HepG2 (cell line): ENCODE results near the gene STIP1. TPM values are rescaled to one million over a fixed set of nuclear protein-coding genes. Genes with fewer than 3 reads are reported as not detected.

ENCODE experiments used
- ATF4 ChIP-seq, 2 experiments: fragments of 450-650 bp in 1 of 2; sonication (generic) in 1 of 2; formaldehyde crosslinking; IDR thresholded peaks; 2 replicates each; pipeline versions ENCODE4 v1.5.0 to v1.8.0; 2020 to 2022; ENCODE audit warnings: mild to moderate bottlenecking in 1 of 2, missing genetic modification reagents in 1 of 2
- BRD4 ChIP-seq: sonication (generic); formaldehyde crosslinking; IDR thresholded peaks from 2 replicates; pipeline ENCODE4 v1.4.0; 2020; ENCODE audit warnings: missing genetic modification reagents
- E2F2 ChIP-seq: sonication (generic); formaldehyde crosslinking; IDR thresholded peaks from 2 replicates; pipeline ENCODE4 v1.4.0; 2020; ENCODE audit warnings: missing genetic modification reagents, borderline replicate concordance
- ETV5 ChIP-seq: IDR thresholded peaks from 2 replicates; pipeline ENCODE4 v1.6.1; 2018; ENCODE audit warnings: missing biosample characterization, missing genetic modification reagents, inconsistent platforms, borderline replicate concordance
- HDAC2 ChIP-seq: sonication (generic); formaldehyde crosslinking; IDR thresholded peaks from 2 replicates; pipeline ENCODE4 v1.4.0; 2020; ENCODE audit warnings: missing genetic modification reagents
- HNRNPLL ChIP-seq: fragments of 200-400 bp; formaldehyde crosslinking; IDR thresholded peaks from 2 replicates; pipeline ENCODE4 v1.6.1; 2017; ENCODE audit warnings: mild to moderate bottlenecking, low read depth, low read length; ENCODE audit not compliant: poor library complexity, severe bottlenecking
- NFE2L2 ChIP-seq: fragments of 150-350 bp; IDR thresholded peaks from 2 replicates; pipeline ENCODE4 v1.6.1; 2014; ENCODE audit warnings: low read length
- PRDM4 ChIP-seq: sonication (generic); formaldehyde crosslinking; IDR thresholded peaks from 2 replicates; pipeline ENCODE4 v1.9.0; 2021; ENCODE audit warnings: missing genetic modification reagents, borderline replicate concordance
- SNAPC4 ChIP-seq: sonication (generic); formaldehyde crosslinking; IDR thresholded peaks from 2 replicates; pipeline ENCODE4 v1.4.0; 2020; ENCODE audit warnings: mild to moderate bottlenecking, missing genetic modification reagents
- TGIF2 ChIP-seq: IDR thresholded peaks from 2 replicates; pipeline ENCODE4 v1.6.1; 2016; ENCODE audit warnings: control low read depth, missing compliant biosample characterization
- TMF1 ChIP-seq: sonication (generic); formaldehyde crosslinking; IDR thresholded peaks from 2 replicates; pipeline ENCODE4 v1.8.1; 2022; ENCODE audit warnings: low read depth, missing genetic modification reagents
- TRIM24 ChIP-seq: sonication (generic); formaldehyde crosslinking; IDR thresholded peaks from 2 replicates; pipeline ENCODE4 v1.8.0; 2022; ENCODE audit warnings: mild to moderate bottlenecking, missing genetic modification reagents
- ZBTB44 ChIP-seq: sonication (generic); formaldehyde crosslinking; IDR thresholded peaks from 2 replicates; pipeline ENCODE4 v1.4.0; 2020; ENCODE audit warnings: missing genetic modification reagents
- ZFP36 ChIP-seq: fragments of 150-350 bp; IDR thresholded peaks from 2 replicates; pipeline ENCODE4 v1.6.1; 2018; ENCODE audit warnings: borderline replicate concordance, low read length, low read depth; ENCODE audit not compliant: partially characterized antibody
- ZNF136 ChIP-seq: sonication (generic); formaldehyde crosslinking; IDR thresholded peaks from 2 replicates; pipeline ENCODE4 v1.8.1; 2022; ENCODE audit warnings: low read depth, mild to moderate bottlenecking, moderate library complexity, missing genetic modification reagents
- ZNF225 ChIP-seq: sonication (generic); formaldehyde crosslinking; IDR thresholded peaks from 2 replicates; pipeline ENCODE4 v1.4.0; 2020; ENCODE audit warnings: mild to moderate bottlenecking, missing genetic modification reagents
- ZNF598 ChIP-seq: sonication (generic); formaldehyde crosslinking; IDR thresholded peaks from 2 replicates; pipeline ENCODE4 v1.5.1; 2020; ENCODE audit warnings: mild to moderate bottlenecking, missing genetic modification reagents, borderline replicate concordance
- ZNF816 ChIP-seq: sonication (generic); formaldehyde crosslinking; IDR thresholded peaks from 2 replicates; pipeline ENCODE4 v1.8.0; 2022; ENCODE audit warnings: missing genetic modification reagents, mild to moderate bottlenecking, borderline replicate concordance
- polyA plus RNA-seq, 8 experiments: library from polyadenylated mRNA; depleted of rRNA in 3 of 8; stranded (reverse) in 7 of 8; unstranded in 1 of 8; fragments of >200 nt; fragmentation: Illumina TruSeq in 4 of 8; extraction: Trizol in 4 of 8; gene quantifications; 2 replicates each; pipeline versions ENCODE4 v1.2.1 to v1.2.3, GENCODE V29; 2011 to 2016; ENCODE audit warnings: low read depth in 4 of 8, missing spikeins in 1 of 8, mixed read lengths in 1 of 8; ENCODE audit not compliant: insufficient read depth in 1 of 8
- total RNA-seq, 5 experiments: library from RNA; depleted of rRNA; stranded (reverse); fragments of >200 nt; fragmentation: Illumina TruSeq; extraction: Trizol; gene quantifications; 2 replicates each; pipeline ENCODE4 v1.2.3, GENCODE V29; 2016; ENCODE audit warnings: low read depth in 1 of 5

Gene STIP1
- total and polyA plus RNA-seq, 2 of the 13 experiments (the other 11 are each of a cell fraction or from before 2014, with no cell fraction given) = 81.1 to 217 TPM

GRCh38 chr11:64185175-64185692 lies 737 bp upstream of the STIP1 start (continued):
- TF ChIP-seq PRDM4 (CRISPR knock-in tag) (no peak), ZNF136 (CRISPR knock-in tag) (peak; percentile 94), TGIF2 (CRISPR knock-in tag) (peak; percentile 93), ZBTB44 (CRISPR knock-in tag) (0 out of 2 replicates have a peak, but pooled peaks have one; percentile 47), ZNF225 (CRISPR knock-in tag) (peak; percentile 97), HDAC2 (CRISPR knock-in tag) (peak; percentile 63), E2F2 (CRISPR knock-in tag) (no peak; the same call in 1 of the 2 replicates), ZNF598 (CRISPR knock-in tag) (peak; percentile 96; the same call in 1 of the 2 replicates), SNAPC4 (CRISPR knock-in tag) (peak; percentile 89), BRD4 (peak; percentile 73; the same call in 1 of the 2 replicates), TRIM24 (CRISPR knock-in tag) (no peak), ATF4 (CRISPR knock-in tag; IDR thresholded peaks at IDR 0.05) (peak in 1 of 2 experiments; percentile 70; a peak in 1 of 4 replicates), ZFP36 (no peak), ETV5 (CRISPR knock-in tag) (peak; percentile 67), NFE2L2 (no peak), TMF1 (peak; percentile 99), ZNF816 (CRISPR knock-in tag) (no peak; the same call in 1 of the 2 replicates), HNRNPLL (peak; percentile 38)
